Loucy (cell line): Measurements from ENCODE around the gene IL23R.

Source experiments
- H2AFZ ChIP-seq: fragments of 200-600 bp; sonication (generic); 2 replicates; pipeline ENCODE4 v1.6.0; 2016; ENCODE audit warnings: antibody characterized with exemption, mild to moderate bottlenecking, low read length, moderate library complexity
- H3F3A ChIP-seq: fragments of 200-600 bp; 2 replicates; pipeline ENCODE4 v1.6.0; 2016; ENCODE audit warnings: antibody characterized with exemption, low read depth, mild to moderate bottlenecking
- H3K27me3 ChIP-seq: fragments of 200-600 bp; sonication (generic); 2 replicates; pipeline ENCODE4 v1.6.1; 2014; ENCODE audit warnings: low read length, mild to moderate bottlenecking; ENCODE audit not compliant: insufficient read depth, poor library complexity, severe bottlenecking
- H3K36me3 ChIP-seq: fragments of 200-600 bp; sonication (generic); 2 replicates; pipeline ENCODE4 v1.6.1; 2016; ENCODE audit warnings: low read length; ENCODE audit not compliant: insufficient read depth
- H3K4me1 ChIP-seq: fragments of 200-600 bp; sonication (generic); 2 replicates; pipeline ENCODE4 v1.5.1; 2014; ENCODE audit warnings: low read length, mild to moderate bottlenecking; ENCODE audit not compliant: insufficient read depth, poor library complexity, severe bottlenecking
- H3K4me2 ChIP-seq: fragments of 200-600 bp; sonication (generic); 2 replicates; pipeline ENCODE4 v1.6.0; 2014; ENCODE audit warnings: antibody characterized with exemption, low read length, low read depth, mild to moderate bottlenecking; ENCODE audit not compliant: poor library complexity, severe bottlenecking
- H3K4me3 ChIP-seq: fragments of 200-600 bp; sonication (generic); 2 replicates; pipeline ENCODE4 v1.5.1; 2014; ENCODE audit warnings: low read length, mild to moderate bottlenecking, mixed read lengths; ENCODE audit not compliant: poor library complexity, severe bottlenecking
- H3K79me2 ChIP-seq: fragments of 200-600 bp; sonication (generic); 2 replicates; pipeline ENCODE4 v1.6.1; 2014; ENCODE audit warnings: low read length; ENCODE audit not compliant: insufficient read depth
- H3K9ac ChIP-seq: fragments of 200-600 bp; sonication (generic); 2 replicates; pipeline ENCODE4 v1.6.0; 2014; ENCODE audit warnings: mild to moderate bottlenecking, low read depth, low read length, moderate library complexity; ENCODE audit not compliant: poor library complexity, severe bottlenecking
- H3K9me2 ChIP-seq: fragments of 200-600 bp; sonication (generic); replicated peaks from 2 replicates; pipeline ENCODE4 v1.6.1; 2016; ENCODE audit warnings: low read depth, low read length, mixed read lengths
- H3K9me3 ChIP-seq: fragments of 200-600 bp; sonication (generic); 2 replicates; pipeline ENCODE4 v1.6.1; 2014; ENCODE audit warnings: mild to moderate bottlenecking, antibody characterized with exemption, low read length, low read depth; ENCODE audit not compliant: insufficient read depth
- H4K20me1 ChIP-seq: fragments of 200-600 bp; sonication (generic); 2 replicates; pipeline ENCODE4 v1.6.0; 2014; ENCODE audit warnings: antibody characterized with exemption, low read length, mild to moderate bottlenecking; ENCODE audit not compliant: insufficient read depth, poor library complexity, severe bottlenecking
- EZH2phosphoT487 ChIP-seq: fragments of 200-600 bp; IDR thresholded peaks from 2 replicates; pipeline ENCODE4 v1.6.1; 2018; ENCODE audit warnings: antibody characterized with exemption, mild to moderate bottlenecking, moderate library complexity, borderline replicate concordance
- TF ChIP-seq, protein P1 (sequence below): fragments of 200-600 bp; sonication (generic); conservative IDR thresholded peaks from 2 replicates; pipeline ENCODE4 v1.5.1; 2014; ENCODE audit warnings: mild to moderate bottlenecking, antibody characterized with exemption, low read length

The IL23R gene

GRCh38 chr1:67120855-67121619, 45.2 kb upstream of the IL23R start:
- Histone ChIP-seq H3K79me2 (no peaks in the 10 kb centered on the region), H3K27me3 (no peaks in the 10 kb centered on the region), H3K4me2 (no peak overlapping the region), H3K9ac (no peak overlapping the region), H3K9me2 (no peaks in the 10 kb centered on the region), H3K36me3 (no peaks in the 10 kb centered on the region), H4K20me1 (no peaks in the 10 kb centered on the region), H3K4me3 (no peak overlapping the region), H2AFZ (no peak overlapping the region), H3K4me1 (no peaks in the 10 kb centered on the region), H3K9me3 (no peaks in the 10 kb centered on the region), H3F3A (no peaks in the 10 kb centered on the region)
- TF ChIP-seq EZH2phosphoT487 = no peak
- TF ChIP-seq, protein P1, sequence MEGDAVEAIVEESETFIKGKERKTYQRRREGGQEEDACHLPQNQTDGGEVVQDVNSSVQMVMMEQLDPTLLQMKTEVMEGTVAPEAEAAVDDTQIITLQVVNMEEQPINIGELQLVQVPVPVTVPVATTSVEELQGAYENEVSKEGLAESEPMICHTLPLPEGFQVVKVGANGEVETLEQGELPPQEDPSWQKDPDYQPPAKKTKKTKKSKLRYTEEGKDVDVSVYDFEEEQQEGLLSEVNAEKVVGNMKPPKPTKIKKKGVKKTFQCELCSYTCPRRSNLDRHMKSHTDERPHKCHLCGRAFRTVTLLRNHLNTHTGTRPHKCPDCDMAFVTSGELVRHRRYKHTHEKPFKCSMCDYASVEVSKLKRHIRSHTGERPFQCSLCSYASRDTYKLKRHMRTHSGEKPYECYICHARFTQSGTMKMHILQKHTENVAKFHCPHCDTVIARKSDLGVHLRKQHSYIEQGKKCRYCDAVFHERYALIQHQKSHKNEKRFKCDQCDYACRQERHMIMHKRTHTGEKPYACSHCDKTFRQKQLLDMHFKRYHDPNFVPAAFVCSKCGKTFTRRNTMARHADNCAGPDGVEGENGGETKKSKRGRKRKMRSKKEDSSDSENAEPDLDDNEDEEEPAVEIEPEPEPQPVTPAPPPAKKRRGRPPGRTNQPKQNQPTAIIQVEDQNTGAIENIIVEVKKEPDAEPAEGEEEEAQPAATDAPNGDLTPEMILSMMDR = no peak

DNA sequence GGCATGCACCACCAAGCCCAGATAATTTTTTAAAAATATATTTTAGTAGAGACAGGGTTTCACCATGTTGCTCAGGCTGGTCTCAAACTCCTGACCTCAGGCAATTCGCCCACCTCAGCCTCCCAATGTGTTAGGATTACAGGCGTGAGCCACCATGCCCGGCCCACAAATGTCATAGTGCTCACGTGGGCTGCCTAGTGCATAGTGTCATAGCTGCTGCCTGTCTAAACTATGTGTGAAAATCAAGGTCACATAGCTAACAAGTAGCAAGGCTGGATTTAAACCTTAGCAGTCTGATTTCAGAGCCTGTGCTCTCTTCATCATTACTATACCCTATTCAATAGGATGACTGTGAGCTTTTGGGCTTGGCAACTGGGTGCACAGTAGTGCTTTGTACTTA, 41.8 kb upstream of the IL23R start:
- Histone ChIP-seq H3K9ac (no peak overlapping the region), H3K4me3 (no peak overlapping the region), H3K9me3 (no peaks in the 10 kb centered on the region), H3F3A (no peaks in the 10 kb centered on the region), H3K27me3 (no peaks in the 10 kb centered on the region), H3K4me2 (no peak overlapping the region), H3K4me1 (peaks cover 4% of the 10 kb centered on the region), H3K9me2 (no peaks in the 10 kb centered on the region), H2AFZ (no peak overlapping the region), H4K20me1 (no peaks in the 10 kb centered on the region), H3K36me3 (no peaks in the 10 kb centered on the region), H3K79me2 (no peaks in the 10 kb centered on the region)
- TF ChIP-seq, protein P1 = no peak
- no peak for TF ChIP-seq EZH2phosphoT487

DNA sequence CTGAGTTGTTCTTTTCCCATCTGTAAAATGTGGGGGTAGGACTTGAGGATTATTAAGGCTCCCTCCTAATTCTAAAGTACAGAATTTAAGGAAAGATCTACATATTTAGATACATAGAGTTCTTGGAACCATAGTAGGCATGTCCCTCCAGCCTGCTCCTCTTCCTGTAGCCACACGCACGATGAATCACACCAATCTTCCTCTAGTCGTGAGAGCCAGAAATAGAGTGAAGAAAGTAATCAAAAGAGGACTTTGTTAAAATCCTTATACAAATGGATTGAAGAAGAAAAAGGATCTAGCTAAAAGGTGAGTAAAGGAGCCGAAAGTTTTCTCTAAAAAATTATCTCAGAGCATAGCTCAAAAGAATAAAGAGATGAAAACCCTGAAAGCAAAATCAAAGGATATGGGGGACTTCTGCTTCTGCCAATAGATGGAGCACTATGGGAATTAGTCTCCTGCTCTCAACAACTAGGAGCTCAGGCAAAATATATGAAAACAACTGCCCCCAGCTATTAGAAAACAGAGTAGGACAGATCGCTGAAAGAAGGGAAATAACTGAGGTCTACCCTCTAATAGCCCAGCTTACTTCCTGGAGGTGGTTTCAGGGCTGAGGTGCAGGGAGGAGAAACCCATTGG, 40.0 kb upstream of the IL23R start:
- H3K27me3 ChIP-seq = no peaks in the 10 kb centered on the region
- H3K4me3 ChIP-seq = no peak overlapping the region
- H3K4me2 ChIP-seq = no peak overlapping the region
- H3F3A ChIP-seq = no peaks in the 10 kb centered on the region
- H3K9ac ChIP-seq = no peak overlapping the region
- H3K4me1 ChIP-seq = peaks cover 4% of the 10 kb centered on the region
- no peaks in the 10 kb centered on the region for H3K36me3 ChIP-seq
- peak overlapping the region; percentile 72; the same call in 1 of the 2 replicates for H2AFZ ChIP-seq
- no peaks in the 10 kb centered on the region for H3K79me2 ChIP-seq
- TF ChIP-seq, protein P1 = peak; percentile 30; the same call in 1 of the 2 replicates
- no peak for TF ChIP-seq EZH2phosphoT487
- H3K9me2 ChIP-seq = no peaks in the 10 kb centered on the region
- no peaks in the 10 kb centered on the region for H4K20me1 ChIP-seq
- no peaks in the 10 kb centered on the region for H3K9me3 ChIP-seq
